BE2C (cell line): ENCODE results near the gene ADCY5.

Experiments used
- DNase-seq: peaks from one replicate; pipeline ENCODE4 v3.0.0-alpha.2; 2020
- H3K27me3 ChIP-seq: fragments of 250-450 bp; sonication (Bioruptor Pico); 2 replicates; pipeline ENCODE4 v1.5.1; 2020; ENCODE audit warnings: mild to moderate bottlenecking
- H3K36me3 ChIP-seq: fragments of 250-450 bp; sonication (Bioruptor Pico); 2 replicates; pipeline ENCODE4 v1.5.1; 2020; ENCODE audit warnings: mild to moderate bottlenecking
- H3K4me1 ChIP-seq: fragments of 250-450 bp; sonication (Bioruptor Pico); 2 replicates; pipeline ENCODE4 v1.5.1; 2020
- H3K4me3 ChIP-seq: 2 replicates; pipeline ENCODE4 v1.5.1; 2011; ENCODE audit warnings: low read depth, low read length
- H3K9me3 ChIP-seq: fragments of 250-450 bp; sonication (Bioruptor Pico); 2 replicates; pipeline ENCODE4 v1.5.1; 2020
- TF ChIP-seq, protein P1 (sequence below): IDR thresholded peaks from 2 replicates; pipeline ENCODE4 v1.5.1; 2012; ENCODE audit warnings: mild to moderate bottlenecking, low read depth, low read length

ADCY5 gene

DNA sequence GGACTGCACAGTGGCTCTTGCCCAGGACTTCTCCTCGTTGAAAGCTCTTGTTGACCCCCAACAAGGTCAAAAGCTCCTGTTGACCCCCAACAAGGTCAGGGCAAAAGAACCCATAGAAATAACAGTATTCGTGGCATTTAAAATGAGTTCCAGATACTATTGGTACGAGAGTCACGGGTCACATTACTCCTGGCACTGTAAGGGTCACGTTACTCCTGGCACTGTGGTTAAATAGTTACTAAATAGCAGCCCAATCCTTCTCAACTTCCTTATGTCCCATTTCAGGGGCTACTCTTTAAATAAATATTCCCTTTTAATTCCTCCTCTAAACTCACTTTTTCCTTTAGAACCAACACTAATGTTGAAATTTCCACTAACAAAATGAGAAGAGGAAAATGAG lies 18.2 kb upstream of the ADCY5 start:
- no peak for DNase-seq
- H3K27me3 ChIP-seq = no peaks in the 10 kb centered on the region; the same call in 1 of the 2 replicates
- H3K4me1 ChIP-seq = no peaks in the 10 kb centered on the region
- no peaks in the 10 kb centered on the region for H3K36me3 ChIP-seq
- no peak overlapping the region for H3K4me3 ChIP-seq
- TF ChIP-seq, protein P1, sequence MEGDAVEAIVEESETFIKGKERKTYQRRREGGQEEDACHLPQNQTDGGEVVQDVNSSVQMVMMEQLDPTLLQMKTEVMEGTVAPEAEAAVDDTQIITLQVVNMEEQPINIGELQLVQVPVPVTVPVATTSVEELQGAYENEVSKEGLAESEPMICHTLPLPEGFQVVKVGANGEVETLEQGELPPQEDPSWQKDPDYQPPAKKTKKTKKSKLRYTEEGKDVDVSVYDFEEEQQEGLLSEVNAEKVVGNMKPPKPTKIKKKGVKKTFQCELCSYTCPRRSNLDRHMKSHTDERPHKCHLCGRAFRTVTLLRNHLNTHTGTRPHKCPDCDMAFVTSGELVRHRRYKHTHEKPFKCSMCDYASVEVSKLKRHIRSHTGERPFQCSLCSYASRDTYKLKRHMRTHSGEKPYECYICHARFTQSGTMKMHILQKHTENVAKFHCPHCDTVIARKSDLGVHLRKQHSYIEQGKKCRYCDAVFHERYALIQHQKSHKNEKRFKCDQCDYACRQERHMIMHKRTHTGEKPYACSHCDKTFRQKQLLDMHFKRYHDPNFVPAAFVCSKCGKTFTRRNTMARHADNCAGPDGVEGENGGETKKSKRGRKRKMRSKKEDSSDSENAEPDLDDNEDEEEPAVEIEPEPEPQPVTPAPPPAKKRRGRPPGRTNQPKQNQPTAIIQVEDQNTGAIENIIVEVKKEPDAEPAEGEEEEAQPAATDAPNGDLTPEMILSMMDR = no peak
- H3K9me3 ChIP-seq = no peaks in the 10 kb centered on the region

DNA sequence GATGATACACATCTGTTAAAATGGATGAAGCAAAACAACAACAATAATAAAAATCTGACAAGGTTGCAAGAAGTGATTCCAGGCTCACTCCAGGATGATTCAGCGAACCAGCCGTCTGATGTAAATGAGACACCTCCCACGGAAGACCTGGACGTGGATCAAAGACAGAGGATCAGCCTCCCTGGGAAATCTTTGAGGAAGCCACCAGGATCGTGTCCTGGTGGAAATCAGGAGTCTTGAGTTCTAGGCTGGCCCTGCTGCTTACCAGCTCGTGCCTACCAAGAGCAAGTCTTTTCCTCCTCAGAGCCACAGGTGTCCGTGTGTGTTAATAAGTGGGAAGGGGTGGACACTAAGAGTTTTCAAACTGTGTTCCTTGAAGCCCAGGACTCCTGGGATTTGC lies 15.3 kb upstream of the ADCY5 start:
- Histone ChIP-seq H3K36me3 (no peaks in the 10 kb centered on the region), H3K4me3 (no peak overlapping the region), H3K27me3 (no peaks in the 10 kb centered on the region; the same call in 1 of the 2 replicates), H3K4me1 (no peaks in the 10 kb centered on the region), H3K9me3 (no peaks in the 10 kb centered on the region)
- TF ChIP-seq, protein P1 = no peak
- no peak for DNase-seq

DNA sequence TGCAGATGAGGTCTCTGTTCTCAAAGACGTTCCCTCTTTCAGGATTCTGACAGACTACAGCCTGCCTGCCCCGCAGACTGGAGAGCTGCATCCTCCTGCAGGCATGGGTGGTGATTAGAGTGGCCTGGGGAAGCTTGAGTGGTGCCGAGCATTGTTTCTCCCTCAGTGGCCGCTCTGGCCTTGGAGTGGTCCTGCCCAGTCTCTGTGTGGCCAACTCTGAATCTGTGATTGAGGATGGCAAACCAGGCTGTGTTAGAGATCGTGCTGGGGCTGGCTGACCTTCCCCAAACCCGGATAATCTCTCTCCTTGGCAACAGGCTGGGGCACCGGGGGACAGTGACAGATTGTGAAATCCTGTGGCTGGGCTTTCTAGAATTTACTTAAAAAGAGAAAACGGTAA lies 11.0 kb upstream of the ADCY5 start:
- Histone ChIP-seq H3K9me3 (no peaks in the 10 kb centered on the region), H3K27me3 (no peaks in the 10 kb centered on the region; the same call in 1 of the 2 replicates), H3K4me3 (no peak overlapping the region), H3K4me1 (no peaks in the 10 kb centered on the region), H3K36me3 (no peaks in the 10 kb centered on the region)
- TF ChIP-seq, protein P1 = no peak
- no peak for DNase-seq

DNA sequence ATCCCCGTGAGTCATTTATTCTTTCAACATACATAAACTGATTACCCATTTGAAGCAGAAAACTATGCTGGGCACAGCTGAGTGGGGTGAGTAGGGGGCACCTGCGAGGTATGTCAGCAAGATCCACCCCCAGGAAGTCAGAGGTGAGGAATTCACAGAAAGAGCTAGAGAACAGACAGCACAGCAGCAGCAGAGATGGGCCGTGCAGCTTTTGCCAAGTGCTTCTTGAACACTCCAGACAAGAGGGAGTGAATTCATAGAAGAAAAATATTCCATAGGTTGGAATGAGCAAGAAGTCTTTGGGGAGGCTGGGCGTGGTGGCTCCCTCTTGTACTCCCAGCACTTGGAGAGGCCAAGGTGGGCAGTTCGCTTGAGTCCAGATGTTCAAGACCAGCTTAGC lies 9.4 kb upstream of the ADCY5 start:
- no peak for DNase-seq
- Histone ChIP-seq H3K9me3 (no peaks in the 10 kb centered on the region), H3K4me1 (no peaks in the 10 kb centered on the region), H3K36me3 (no peaks in the 10 kb centered on the region), H3K27me3 (no peaks in the 10 kb centered on the region), H3K4me3 (no peak overlapping the region)
- TF ChIP-seq, protein P1 = no peak

DNA sequence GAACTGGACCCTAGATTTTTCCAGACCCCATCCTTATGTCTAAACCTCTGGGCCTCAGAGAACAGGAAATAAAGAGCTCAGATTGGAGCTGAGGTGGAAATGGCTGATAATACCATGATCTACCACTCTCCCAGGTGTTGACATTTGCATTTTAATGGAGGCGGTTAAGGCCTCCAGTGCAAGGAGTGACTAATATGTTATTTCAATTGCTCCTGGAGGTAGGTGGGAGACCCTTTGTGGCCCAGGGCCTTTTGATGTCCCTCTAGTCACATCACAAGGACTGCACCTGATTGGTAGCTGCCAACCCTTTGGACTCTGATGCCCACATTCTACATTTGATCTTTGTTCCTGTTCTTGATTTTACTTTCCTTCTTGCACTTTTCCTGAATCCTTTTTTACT lies 9.0 kb upstream of the ADCY5 start:
- DNase-seq = no peak

DNA sequence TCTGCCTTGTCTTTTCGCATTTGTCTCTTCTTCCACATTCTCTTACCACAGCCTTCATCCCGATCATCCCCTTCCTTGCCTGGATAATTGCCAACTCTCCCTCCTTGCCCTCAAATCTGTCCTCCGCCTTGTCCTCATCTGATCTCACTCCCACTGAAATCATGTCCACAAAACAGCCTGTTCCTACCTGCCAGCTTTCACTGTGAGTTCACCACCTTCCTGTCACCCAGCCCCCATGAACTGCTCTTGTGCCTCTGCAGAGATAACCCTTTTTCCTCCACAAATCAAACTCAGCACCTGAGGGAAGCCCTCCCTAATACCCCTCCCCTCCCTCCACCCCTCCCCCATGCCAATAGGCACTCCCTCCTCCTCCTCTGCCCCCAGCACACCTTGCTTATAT lies 4.8 kb upstream of the ADCY5 start:
- Histone ChIP-seq H3K9me3 (no peaks in the 10 kb centered on the region), H3K4me1 (no peaks in the 10 kb centered on the region), H3K27me3 (peaks cover 9% of the 10 kb centered on the region), H3K36me3 (no peaks in the 10 kb centered on the region), H3K4me3 (no peak overlapping the region)
- TF ChIP-seq, protein P1 = no peak
- DNase-seq = no peak

More for the DNA sequence above, 9.0 kb upstream of the ADCY5 start:
- no peaks in the 10 kb centered on the region for H3K36me3 ChIP-seq
- H3K9me3 ChIP-seq = no peaks in the 10 kb centered on the region
- H3K27me3 ChIP-seq = no peaks in the 10 kb centered on the region
- TF ChIP-seq, protein P1 = no peak
- H3K4me1 ChIP-seq = no peaks in the 10 kb centered on the region
- H3K4me3 ChIP-seq = no peak overlapping the region
